Smooth muscle cell (in vitro differentiated cells): ENCODE data around the gene PKMYT1. TPM values are rescaled to one million over a fixed set of nuclear protein-coding genes. Genes with fewer than 3 reads are reported as not detected.

Experiments
- DNase-seq: peaks from one replicate; lab custom pipeline; 2025; ENCODE audit not compliant: unreplicated experiment; lab: John Stamatoyannopoulos, UW
- H2AFZ ChIP-seq: fragments of 200-600 bp; sonication (generic); 2 replicates; pipeline ENCODE4 v1.6.0; 2016; ENCODE audit warnings: antibody characterized with exemption, low read depth, mild to moderate bottlenecking
- H3F3A ChIP-seq: fragments of 200-600 bp; sonication (generic); 2 replicates; pipeline ENCODE4 v1.6.0; 2017; ENCODE audit warnings: antibody characterized with exemption, low read depth
- H3K27ac ChIP-seq: fragments of 200-600 bp; sonication (generic); 2 replicates; pipeline ENCODE4 v1.5.1; 2016; ENCODE audit warnings: low read depth, mild to moderate bottlenecking
- H3K27me3 ChIP-seq: fragments of 200-600 bp; sonication (generic); 2 replicates; pipeline ENCODE4 v1.6.1; 2016; ENCODE audit warnings: low read depth, mild to moderate bottlenecking
- H3K36me3 ChIP-seq: fragments of 200-600 bp; sonication (generic); 2 replicates; pipeline ENCODE4 v1.5.1; 2016; ENCODE audit warnings: low read depth
- H3K4me1 ChIP-seq: fragments of 200-600 bp; sonication (generic); 2 replicates; pipeline ENCODE4 v1.5.1; 2016; ENCODE audit warnings: low read depth
- H3K4me2 ChIP-seq: fragments of 200-600 bp; sonication (generic); 2 replicates; pipeline ENCODE4 v1.6.0; 2016; ENCODE audit warnings: mild to moderate bottlenecking
- H3K4me3 ChIP-seq: fragments of 200-600 bp; sonication (generic); 2 replicates; pipeline ENCODE4 v1.5.1; 2016; ENCODE audit warnings: mild to moderate bottlenecking
- H3K79me2 ChIP-seq: fragments of 200-600 bp; sonication (generic); 2 replicates; pipeline ENCODE4 v1.6.0; 2016; ENCODE audit warnings: low read depth, mild to moderate bottlenecking
- H3K9ac ChIP-seq: fragments of 200-600 bp; sonication (generic); 2 replicates; pipeline ENCODE4 v1.6.0; 2016; ENCODE audit warnings: low read depth
- H3K9me3 ChIP-seq: fragments of 200-600 bp; sonication (generic); replicated peaks from 2 replicates; pipeline ENCODE4 v1.5.1; 2016; ENCODE audit warnings: low read depth
- H4K20me1 ChIP-seq: fragments of 200-600 bp; sonication (generic); 2 replicates; pipeline ENCODE4 v1.6.0; 2016; ENCODE audit warnings: low read depth
- WGBS: methylation state at CpG from one replicate; pipeline ENCODE4 v1.1.7; 2016; ENCODE audit warnings: low lambda C conversion rate; 5-methylcytosine and 5-hydroxymethylcytosine counted together
- polyA plus RNA-seq: library from polyadenylated mRNA; unstranded; fragments of >200 nt; fragmentation: Nextera tagmentation; extraction: Ambion mirVana; gene quantifications from 2 replicates; pipeline ENCODE4 v1.2.1, GENCODE V29; 2016
- total RNA-seq: library from RNA; depleted of rRNA; stranded (reverse); fragments of >200 nt; gene quantifications from 2 replicates; pipeline ENCODE4 v1.2.3, GENCODE V29; 2014
- TF ChIP-seq, protein P1 (sequence below): fragments of 200-600 bp; sonication (generic); IDR thresholded peaks from 2 replicates; pipeline ENCODE4 v1.5.1; 2017; ENCODE audit warnings: borderline replicate concordance, mild to moderate bottlenecking, antibody characterized with exemption; ENCODE audit not compliant: insufficient read depth, poor library complexity, severe bottlenecking

The PKMYT1 gene
- total and polyA plus RNA-seq, 2 experiments from 2014 or later: 13.8 to 32.6 TPM

DNA sequence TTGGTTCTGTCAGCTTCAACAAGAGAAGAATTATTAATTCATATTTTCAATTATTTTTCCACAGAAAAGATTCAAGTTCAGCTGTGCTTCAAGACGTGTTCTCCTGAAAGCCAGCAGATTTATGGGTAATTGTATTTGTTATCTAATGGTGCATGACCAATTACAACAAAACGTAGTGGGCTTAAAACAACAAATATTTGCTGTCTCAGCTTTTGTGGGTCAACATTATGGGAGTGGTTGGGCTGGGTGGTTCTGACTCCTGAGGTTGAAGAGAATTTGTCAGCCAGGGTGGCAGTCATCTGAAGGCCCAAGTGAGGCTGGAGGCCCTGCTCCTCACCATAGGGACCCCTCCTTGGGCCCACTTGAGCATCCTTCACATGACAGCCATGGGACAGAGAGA is 40.3 kb downstream of the PKMYT1 start:
- H3K4me3 ChIP-seq: no peak overlapping the region
- TF ChIP-seq, protein P1, sequence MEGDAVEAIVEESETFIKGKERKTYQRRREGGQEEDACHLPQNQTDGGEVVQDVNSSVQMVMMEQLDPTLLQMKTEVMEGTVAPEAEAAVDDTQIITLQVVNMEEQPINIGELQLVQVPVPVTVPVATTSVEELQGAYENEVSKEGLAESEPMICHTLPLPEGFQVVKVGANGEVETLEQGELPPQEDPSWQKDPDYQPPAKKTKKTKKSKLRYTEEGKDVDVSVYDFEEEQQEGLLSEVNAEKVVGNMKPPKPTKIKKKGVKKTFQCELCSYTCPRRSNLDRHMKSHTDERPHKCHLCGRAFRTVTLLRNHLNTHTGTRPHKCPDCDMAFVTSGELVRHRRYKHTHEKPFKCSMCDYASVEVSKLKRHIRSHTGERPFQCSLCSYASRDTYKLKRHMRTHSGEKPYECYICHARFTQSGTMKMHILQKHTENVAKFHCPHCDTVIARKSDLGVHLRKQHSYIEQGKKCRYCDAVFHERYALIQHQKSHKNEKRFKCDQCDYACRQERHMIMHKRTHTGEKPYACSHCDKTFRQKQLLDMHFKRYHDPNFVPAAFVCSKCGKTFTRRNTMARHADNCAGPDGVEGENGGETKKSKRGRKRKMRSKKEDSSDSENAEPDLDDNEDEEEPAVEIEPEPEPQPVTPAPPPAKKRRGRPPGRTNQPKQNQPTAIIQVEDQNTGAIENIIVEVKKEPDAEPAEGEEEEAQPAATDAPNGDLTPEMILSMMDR: no peak
- H3K36me3 ChIP-seq: peaks cover 6% of the 10 kb centered on the region
- H3K79me2 ChIP-seq: no peaks in the 10 kb centered on the region
- WGBS: 87% methylated on average over 2 of the region's 2 CpGs
- H3K4me1 ChIP-seq: no peaks in the 10 kb centered on the region
- H3K27ac ChIP-seq: no peak overlapping the region
- DNase-seq: no peak
- H3K9ac ChIP-seq: no peak overlapping the region
- no peaks in the 10 kb centered on the region for H3K27me3 ChIP-seq
- no peaks in the 10 kb centered on the region for H3F3A ChIP-seq
- no peaks in the 10 kb centered on the region for H3K9me3 ChIP-seq
- no peak overlapping the region for H3K4me2 ChIP-seq
- no peak overlapping the region for H2AFZ ChIP-seq
- H4K20me1 ChIP-seq: no peaks in the 10 kb centered on the region

DNA sequence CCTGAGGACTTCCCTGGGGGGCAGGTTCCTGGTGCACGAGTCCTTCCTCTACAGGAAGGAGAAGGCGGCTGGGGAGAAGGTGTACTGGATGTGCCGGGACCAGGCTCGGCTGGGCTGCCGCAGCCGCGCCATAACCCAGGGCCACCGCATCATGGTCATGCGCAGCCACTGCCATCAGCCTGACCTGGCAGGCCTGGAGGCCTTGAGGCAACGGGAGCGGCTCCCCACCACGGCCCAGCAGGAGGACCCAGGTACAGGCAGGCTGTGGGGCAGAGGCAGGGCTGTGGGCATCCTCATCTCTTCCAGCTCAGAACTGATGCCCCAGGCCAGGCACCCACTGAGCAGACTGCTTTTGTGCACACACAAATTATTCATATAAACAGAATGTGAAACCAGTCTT is 42.0 kb downstream of the PKMYT1 start:
- Histone ChIP-seq H3K27ac (no peak overlapping the region), H2AFZ (no peak overlapping the region), H3K79me2 (no peaks in the 10 kb centered on the region), H3K36me3 (peaks cover 6% of the 10 kb centered on the region), H3K4me3 (no peak overlapping the region), H3F3A (no peaks in the 10 kb centered on the region), H3K4me1 (no peaks in the 10 kb centered on the region), H4K20me1 (no peaks in the 10 kb centered on the region), H3K9ac (no peak overlapping the region), H3K4me2 (no peak overlapping the region), H3K9me3 (no peaks in the 10 kb centered on the region), H3K27me3 (no peaks in the 10 kb centered on the region)
- DNase-seq: no peak
- 98% methylated on average over 12 of the region's 12 CpGs for WGBS
- TF ChIP-seq, protein P1: no peak

DNA sequence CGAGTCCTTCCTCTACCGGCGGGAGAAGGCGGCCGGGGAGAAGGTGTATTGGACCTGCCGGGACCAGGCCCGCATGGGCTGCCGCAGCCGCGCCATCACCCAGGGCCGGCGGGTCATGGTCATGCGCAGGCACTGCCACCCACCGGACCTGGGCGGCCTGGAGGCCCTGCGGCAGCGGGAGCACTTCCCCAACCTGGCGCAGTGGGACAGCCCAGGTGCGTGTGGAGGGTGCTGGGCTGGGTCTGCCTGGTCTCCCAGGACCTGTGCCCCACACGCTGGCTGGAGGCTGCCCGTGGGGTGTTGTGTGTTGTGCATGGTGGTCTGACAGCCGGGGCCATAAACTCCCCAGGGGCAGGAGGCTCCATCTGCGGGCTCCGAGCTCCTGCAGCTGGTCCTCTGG is 43.1 kb downstream of the PKMYT1 start:
- Histone ChIP-seq H3K9ac (no peak overlapping the region), H4K20me1 (no peaks in the 10 kb centered on the region), H3K36me3 (peaks cover 6% of the 10 kb centered on the region), H3K9me3 (no peaks in the 10 kb centered on the region), H3K4me3 (no peak overlapping the region), H3K4me2 (no peak overlapping the region), H2AFZ (no peak overlapping the region), H3K27ac (no peak overlapping the region), H3K4me1 (no peaks in the 10 kb centered on the region), H3K79me2 (no peaks in the 10 kb centered on the region), H3K27me3 (no peaks in the 10 kb centered on the region), H3F3A (no peaks in the 10 kb centered on the region)
- WGBS: 96% methylated on average over 24 of the region's 24 CpGs
- DNase-seq: no peak
- TF ChIP-seq, protein P1: no peak

DNA sequence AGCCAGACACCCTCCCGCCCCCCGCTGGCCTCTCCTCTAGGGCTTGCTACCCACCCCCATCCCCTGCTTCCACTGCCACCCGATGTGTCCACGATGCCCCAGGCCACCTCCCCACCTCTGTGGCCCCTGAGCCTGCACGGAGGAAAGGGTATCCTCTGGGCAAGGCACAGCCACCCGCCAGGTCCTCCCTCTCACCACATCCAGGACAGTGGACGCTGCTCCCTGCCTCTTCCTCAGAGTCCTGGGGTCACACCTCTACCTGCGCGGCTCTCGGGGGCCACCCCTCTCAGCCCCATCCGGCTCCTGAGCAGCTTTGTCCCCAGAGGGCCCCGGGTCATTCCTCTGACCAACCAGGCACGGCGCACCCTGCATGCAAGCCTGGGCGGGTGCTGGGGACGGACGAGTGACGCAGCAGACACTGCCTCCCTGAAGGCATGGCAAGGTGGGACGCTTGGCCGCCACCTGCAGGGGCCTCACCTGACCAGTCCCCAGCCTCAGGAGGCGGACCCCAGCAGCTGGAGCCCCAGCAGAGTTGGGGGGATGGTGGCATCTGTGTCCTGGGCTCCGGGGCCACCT is 43.7 kb downstream of the PKMYT1 start:
- Histone ChIP-seq H3F3A (no peaks in the 10 kb centered on the region), H3K79me2 (no peaks in the 10 kb centered on the region)
- 93% methylated on average over 22 of the region's 22 CpGs for WGBS

More for the DNA sequence above, 43.7 kb downstream of the PKMYT1 start:
- TF ChIP-seq, protein P1: no peak
- DNase-seq: no peak
- H3K27me3 ChIP-seq: no peaks in the 10 kb centered on the region
- H3K27ac ChIP-seq: no peak overlapping the region
- H3K9ac ChIP-seq: no peak overlapping the region
- H3K4me3 ChIP-seq: no peak overlapping the region
- H4K20me1 ChIP-seq: no peaks in the 10 kb centered on the region
- no peaks in the 10 kb centered on the region for H3K9me3 ChIP-seq
- peaks cover 6% of the 10 kb centered on the region for H3K36me3 ChIP-seq
- H2AFZ ChIP-seq: no peak overlapping the region
- H3K4me1 ChIP-seq: no peaks in the 10 kb centered on the region
- no peak overlapping the region for H3K4me2 ChIP-seq
